ENCODE results near the gene KIF26B. TPM values are rescaled to one million over a fixed set of nuclear protein-coding genes. Genes with fewer than 3 reads are reported as not detected.

The KIF26B gene
- total RNA-seq, 2 donors from 2014 or later = 0.83 to 1.3 TPM

GRCh38 chr1:245420926-245421325 lies 266.1 kb downstream of the KIF26B start:
- Histone ChIP-seq H3K4me1 (no peaks in the 10 kb centered on the region), H3K36me3 (no peaks in the 10 kb centered on the region), H3K27ac (no peak overlapping the region), H3K27me3 (no peaks in the 10 kb centered on the region), H3K9me3 (no peaks in the 10 kb centered on the region), H3K4me3 (no peak overlapping the region)
- DNase-seq (ENCODE audit: low spot score) = no peak
- TF ChIP-seq CTCF (IDR thresholded peaks at IDR 0.05) = no peak

DNA sequence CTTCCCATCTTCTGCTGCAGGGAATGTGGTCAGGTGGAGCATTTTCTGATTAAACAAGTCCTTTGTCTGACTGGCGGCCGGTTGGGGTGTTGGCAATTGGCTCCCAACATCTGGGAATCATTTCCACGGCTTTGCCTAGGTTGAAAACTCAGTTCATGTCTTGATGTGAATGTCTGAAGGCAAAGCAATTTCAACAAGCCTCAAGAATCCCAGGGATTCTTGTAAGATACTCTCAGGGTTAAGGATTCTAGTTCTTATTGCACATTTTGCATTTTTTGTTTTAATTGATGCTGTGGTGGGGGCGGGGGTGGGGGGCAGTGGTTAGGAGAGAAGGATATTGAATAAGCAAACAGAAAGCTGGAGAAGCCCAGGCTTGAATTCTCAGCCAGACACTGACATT lies 273.9 kb downstream of the KIF26B start:
- Histone ChIP-seq H3K27me3 (no peaks in the 10 kb centered on the region), H3K4me1 (no peaks in the 10 kb centered on the region), H3K4me3 (no peak overlapping the region), H3K27ac (no peak overlapping the region), H3K9me3 (no peaks in the 10 kb centered on the region), H3K36me3 (no peaks in the 10 kb centered on the region)
- no peak for DNase-seq (ENCODE audit: low spot score)
- TF ChIP-seq CTCF (IDR thresholded peaks at IDR 0.05) = no peak

GRCh38 chr1:245431706-245432105 lies 276.9 kb downstream of the KIF26B start:
- no peaks in the 10 kb centered on the region for H3K9me3 ChIP-seq
- H3K4me1 ChIP-seq = no peaks in the 10 kb centered on the region
- no peak for TF ChIP-seq CTCF (IDR thresholded peaks at IDR 0.05)
- no peak overlapping the region for H3K4me3 ChIP-seq
- no peak for DNase-seq (ENCODE audit: low spot score)
- no peaks in the 10 kb centered on the region for H3K27me3 ChIP-seq
- H3K36me3 ChIP-seq = no peaks in the 10 kb centered on the region
- no peak overlapping the region for H3K27ac ChIP-seq

GRCh38 chr1:245432228-245432875 lies 277.6 kb downstream of the KIF26B start:
- no peak overlapping the region for H3K27ac ChIP-seq
- no peaks in the 10 kb centered on the region for H3K4me1 ChIP-seq
- no peaks in the 10 kb centered on the region for H3K9me3 ChIP-seq
- TF ChIP-seq CTCF (IDR thresholded peaks at IDR 0.05) = no peak
- DNase-seq (ENCODE audit: low spot score) = no peak
- no peaks in the 10 kb centered on the region for H3K27me3 ChIP-seq
- H3K36me3 ChIP-seq = no peaks in the 10 kb centered on the region
- no peak overlapping the region for H3K4me3 ChIP-seq

DNA sequence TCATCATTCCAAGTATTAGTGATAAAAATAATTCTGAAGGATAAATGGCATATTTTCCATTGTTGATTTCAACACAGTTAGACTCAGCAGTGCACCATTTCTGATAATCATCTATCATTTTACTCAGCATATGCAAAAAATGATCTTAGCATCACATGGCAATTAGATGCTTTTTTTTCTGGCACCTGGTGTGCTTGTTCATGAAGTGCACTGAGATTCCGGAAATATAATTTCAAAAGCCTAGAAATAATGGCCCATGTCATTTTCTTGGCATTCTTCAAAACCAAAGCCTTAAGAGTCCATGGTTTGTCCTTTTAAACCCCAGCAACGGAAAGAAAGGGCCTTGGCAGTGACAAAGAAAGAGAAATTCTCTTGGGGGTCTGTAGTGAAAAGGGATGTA lies 278.8 kb downstream of the KIF26B start:
- no peak overlapping the region for H3K27ac ChIP-seq
- no peaks in the 10 kb centered on the region for H3K36me3 ChIP-seq
- DNase-seq (ENCODE audit: low spot score) = no peak
- no peak overlapping the region for H3K4me3 ChIP-seq
- H3K27me3 ChIP-seq = no peaks in the 10 kb centered on the region
- no peaks in the 10 kb centered on the region for H3K9me3 ChIP-seq
- no peaks in the 10 kb centered on the region for H3K4me1 ChIP-seq
- no peak for TF ChIP-seq CTCF (IDR thresholded peaks at IDR 0.05)

DNA sequence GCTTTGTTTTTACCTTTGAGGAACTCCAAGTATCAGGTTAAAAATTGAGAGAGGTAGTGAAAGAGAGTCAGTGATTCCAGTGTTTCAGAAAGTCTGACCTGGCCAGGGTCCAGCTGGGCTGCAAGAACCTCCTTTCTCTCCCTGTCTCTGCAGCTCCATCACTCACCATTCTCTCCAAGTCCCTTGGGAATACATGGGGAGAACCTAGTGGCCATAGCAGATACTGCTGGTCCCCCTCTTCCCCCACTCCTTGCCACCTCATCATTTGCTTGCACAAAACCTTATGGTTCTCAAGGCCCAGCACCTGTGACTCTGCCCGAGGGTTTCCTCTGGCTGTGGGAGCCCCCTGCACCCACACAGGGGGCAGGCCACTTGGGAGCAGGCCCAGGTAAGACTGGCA lies 279.5 kb downstream of the KIF26B start:
- H3K36me3 ChIP-seq = no peaks in the 10 kb centered on the region
- DNase-seq (ENCODE audit: low spot score) = no peak
- TF ChIP-seq CTCF (IDR thresholded peaks at IDR 0.05) = no peak

More for the DNA sequence above, 279.5 kb downstream of the KIF26B start:
- no peaks in the 10 kb centered on the region for H3K4me1 ChIP-seq
- no peaks in the 10 kb centered on the region for H3K9me3 ChIP-seq
- no peak overlapping the region for H3K4me3 ChIP-seq
- no peak overlapping the region for H3K27ac ChIP-seq
- H3K27me3 ChIP-seq = no peaks in the 10 kb centered on the region
